HG02571 (cell line): ENCODE measurements around the gene SEPTIN14.
"Not testable (repeated sequence)": the region's sequence is repeated elsewhere in the genome, so short reads cannot be mapped to it uniquely, and the experiment has no call there.

Experiments
- ATAC-seq: cut with Tn5 transposase; IDR thresholded peaks from one replicate; pipeline ENCODE4 v1.9.1; 2021; ENCODE audit warnings: mild to moderate bottlenecking, moderate library complexity; ENCODE audit not compliant: unreplicated experiment

The SEPTIN14 gene

DNA sequence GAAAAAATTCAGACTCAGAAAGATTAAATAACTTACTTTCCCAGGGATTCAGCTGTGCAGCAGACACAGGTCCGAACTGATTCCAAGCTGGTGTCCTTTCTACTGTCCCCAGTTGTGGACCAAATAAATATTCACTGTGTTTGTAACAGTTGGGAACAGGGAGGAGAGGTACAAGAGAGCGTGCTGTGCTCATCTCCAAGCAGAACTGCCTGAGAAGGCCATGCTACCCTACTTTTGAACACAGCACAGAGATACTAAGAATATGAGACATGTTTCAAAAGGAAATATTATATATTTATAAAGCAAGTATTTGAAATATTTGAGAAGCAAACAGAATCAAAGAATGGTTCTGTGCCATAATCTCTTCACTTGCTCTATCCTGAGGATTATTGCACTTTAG is at the start of gene SEPTIN14:
SEPTIN14 (minus strand) TSS at position 101 of the 400 bp plus-strand sequence. CDS start 756 bp downstream, outside the sequence.
- not testable (repeated sequence) for ATAC-seq

DNA sequence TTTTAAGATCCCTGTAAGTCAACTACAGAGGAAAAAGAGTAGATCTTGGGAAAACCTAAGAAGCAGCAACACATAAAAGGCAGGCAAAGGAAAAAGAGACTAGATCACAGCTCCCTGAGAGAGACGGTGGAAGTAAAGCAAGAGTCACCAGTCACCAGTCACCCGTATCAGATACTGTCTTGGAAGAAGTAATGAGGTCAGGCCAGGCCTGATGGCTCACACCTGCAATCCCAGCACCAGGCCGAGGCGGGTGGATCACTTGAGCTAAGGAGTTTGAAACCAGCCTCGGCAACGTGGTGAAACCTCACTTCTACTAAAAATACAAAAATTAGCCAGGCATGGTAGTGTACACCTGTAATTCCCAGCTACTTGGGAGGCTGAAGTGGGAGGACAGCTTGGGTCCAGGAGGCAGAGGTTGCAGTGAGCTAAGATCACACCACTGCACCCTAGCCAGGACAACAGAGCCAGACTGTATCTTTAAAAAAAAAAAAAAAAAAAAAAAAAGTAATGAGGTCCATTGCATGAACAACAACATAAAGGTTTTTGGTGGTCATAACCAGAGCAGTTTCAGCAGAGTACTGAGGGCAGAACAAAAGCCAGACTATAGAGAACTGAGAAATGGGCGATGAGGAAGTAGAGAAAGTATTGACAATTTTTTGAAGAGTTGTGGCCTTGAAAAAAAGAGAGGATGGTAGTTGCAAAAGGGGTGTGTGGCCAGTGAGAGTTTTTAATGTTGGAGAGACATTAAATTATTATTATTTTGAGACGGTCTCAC is 41.6 kb upstream of the SEPTIN14 start:
- peak; percentile 94 for ATAC-seq

DNA sequence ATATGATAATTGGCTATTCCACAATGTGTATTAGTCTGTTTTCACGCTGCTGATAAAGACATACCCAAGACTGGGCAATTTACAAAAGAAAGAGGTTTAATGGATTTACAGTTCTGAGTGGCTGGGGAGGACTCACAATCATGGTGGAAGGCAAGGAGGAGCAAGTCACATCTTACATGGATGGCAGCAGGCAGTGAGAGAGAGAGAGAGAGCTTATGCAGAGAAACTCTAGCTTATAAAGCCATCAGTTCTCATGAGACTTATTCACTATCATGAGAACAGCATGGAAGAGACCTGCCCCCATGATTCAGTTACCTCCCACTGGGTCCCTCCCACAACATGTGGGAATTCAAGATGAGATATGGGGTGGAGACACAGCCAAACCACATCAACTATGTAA is 38.5 kb upstream of the SEPTIN14 start:
- ATAC-seq: not testable (repeated sequence)

DNA sequence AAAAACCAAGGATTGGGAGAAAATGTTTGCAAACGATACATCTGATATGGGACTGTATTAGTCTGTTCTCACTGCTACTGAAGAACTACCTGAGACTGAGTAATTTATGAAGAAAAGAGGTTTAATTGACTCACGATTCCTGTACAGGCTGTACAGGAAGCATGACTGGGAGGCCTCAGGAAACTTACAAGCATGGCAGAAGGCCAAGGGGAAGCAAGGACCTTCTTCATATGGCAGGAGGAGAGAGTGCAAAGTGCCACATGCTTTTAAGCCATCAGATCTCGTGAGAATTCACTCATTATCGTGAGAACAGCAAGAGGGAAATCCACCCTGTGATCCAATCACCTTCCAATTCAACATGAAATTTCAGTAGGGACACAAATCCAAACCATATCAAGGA is 35.7 kb upstream of the SEPTIN14 start:
- ATAC-seq: no peak

DNA sequence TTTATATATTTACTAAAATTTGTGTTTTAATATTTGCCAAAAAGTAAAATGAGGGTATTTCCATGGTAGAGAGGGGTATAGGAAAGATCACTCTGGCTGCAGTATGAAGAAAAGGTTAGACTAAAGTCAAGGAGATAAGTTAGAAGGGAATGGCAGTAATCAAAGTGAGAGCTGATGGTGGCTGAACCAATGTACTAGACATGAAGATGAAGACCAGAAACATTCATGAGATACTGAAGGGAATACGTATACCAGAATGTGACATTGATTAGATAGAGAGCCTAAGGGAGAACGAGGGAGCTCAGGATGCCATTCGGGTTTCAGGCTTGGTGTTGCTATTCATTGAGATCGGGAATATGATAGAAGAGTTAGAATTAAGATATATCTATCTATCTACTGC is 32.5 kb upstream of the SEPTIN14 start:
- ATAC-seq: no peak

DNA sequence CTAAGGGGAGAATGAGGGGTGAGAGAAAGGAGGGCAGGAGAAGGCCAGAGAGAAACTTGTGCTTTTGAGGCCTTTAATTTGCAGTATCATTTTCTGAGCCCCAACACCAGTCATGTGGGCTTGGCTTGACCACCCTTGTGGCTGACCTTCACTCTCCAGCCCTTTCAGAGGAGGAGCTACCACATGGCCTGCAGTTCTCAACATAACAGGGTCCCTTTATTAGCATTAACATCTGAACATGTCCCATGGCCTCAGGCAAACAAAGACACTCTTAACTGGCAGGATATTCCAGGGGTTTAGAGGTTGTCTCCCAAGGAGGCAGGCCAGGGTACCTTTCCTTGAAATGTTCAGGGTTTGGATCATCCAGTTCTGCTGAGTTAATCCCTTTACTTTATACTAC is 31.4 kb upstream of the SEPTIN14 start:
- ATAC-seq: no peak

DNA sequence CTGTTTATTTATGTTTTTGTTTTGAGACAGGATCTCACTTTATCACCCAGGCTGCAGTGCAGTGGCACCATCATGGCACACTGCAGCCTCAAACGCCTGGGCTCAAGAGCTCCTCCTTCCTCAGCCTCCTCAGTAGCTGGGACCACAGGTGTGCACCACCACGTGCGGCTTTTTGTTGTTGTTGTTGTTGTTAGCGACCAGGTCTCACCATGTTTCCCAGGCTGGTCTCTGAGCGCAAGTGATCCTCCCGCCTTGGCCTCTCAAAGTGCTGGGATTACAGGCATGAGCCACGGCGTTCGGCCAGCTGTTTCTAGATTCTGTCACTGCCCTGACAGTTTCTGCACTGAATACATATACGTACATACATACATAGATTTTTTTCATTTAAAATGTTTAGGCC is 25.8 kb upstream of the SEPTIN14 start:
- ATAC-seq: not testable (repeated sequence)

DNA sequence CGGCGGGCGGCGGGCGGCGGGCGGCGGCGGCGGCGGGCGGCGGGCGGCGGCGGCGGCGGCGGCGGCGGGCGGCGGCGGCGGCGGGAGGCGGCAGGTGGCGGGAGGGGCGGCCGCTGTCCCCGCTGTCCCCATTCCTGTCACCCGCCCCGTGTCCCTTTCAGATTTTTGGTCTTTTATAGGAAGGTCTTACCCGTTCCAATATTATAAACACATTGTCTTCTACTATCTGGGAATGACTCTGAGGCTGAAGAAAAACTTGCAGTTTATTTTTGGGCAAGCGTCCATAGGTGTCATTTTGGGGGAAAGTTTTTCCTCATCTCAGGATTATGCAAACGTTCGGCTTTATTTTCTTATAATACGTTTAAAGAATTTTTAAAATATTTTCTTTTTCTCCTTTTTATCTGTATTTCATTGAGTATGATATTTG is 25.3 kb upstream of the SEPTIN14 start:
- no peak for ATAC-seq

DNA sequence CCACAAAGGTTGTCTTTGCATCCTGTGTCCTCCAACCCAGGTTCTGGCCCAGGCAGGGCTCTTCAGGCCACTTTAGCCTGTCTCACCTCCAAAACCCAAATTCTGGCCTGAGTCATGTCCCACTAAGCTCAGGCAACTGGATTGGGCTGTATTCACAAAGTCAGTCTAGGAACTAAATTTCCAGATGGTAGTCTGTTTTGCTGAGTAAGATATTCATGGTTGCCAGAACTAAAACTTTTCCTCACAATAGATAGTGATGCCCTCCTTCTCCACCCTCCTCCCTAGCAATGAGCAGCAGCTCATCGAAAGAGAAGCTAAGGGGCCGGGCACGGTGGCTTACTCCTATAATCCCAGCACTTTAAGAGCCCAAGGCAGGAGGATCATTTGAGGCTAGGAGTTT is 21.8 kb upstream of the SEPTIN14 start:
- no peak for ATAC-seq

DNA sequence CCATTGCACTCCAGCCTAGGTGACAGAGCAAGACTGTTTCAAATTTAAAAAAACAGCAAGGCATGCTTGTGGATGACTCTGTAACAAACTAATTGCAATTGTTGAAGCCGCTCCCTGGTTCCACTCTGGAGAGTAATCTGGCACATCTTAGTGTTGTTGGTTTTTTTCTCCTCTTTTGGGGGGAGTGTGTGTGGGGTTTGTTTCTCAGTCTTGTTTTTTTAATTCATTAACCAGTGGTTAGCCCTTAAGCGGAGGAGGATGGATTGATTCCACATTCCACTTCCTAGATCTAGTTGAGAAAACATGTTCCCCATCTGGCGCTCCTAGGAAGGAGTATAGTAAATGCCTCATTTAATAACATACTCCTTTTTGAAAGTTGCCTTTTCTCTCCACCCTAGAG is 16.1 kb upstream of the SEPTIN14 start:
- no peak for ATAC-seq

DNA sequence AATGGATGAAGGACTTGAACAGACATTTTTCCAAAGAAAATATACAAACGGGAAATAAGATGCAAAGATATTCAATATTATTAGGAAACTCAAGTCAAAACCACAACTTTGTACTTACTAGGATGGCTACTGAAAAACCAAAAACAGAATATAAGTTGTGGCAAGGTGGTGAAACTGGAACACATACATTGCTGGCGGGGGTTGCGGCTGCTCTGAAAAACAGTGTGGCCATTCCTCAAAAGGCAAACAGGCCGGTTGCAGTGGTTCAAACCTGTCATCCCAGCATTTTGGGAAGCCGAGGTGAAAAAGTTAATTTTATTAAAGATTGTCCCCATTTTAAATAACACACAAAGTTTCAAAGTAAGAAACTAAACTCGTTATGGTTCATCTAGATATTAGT is 14.8 kb upstream of the SEPTIN14 start:
- ATAC-seq: no peak

DNA sequence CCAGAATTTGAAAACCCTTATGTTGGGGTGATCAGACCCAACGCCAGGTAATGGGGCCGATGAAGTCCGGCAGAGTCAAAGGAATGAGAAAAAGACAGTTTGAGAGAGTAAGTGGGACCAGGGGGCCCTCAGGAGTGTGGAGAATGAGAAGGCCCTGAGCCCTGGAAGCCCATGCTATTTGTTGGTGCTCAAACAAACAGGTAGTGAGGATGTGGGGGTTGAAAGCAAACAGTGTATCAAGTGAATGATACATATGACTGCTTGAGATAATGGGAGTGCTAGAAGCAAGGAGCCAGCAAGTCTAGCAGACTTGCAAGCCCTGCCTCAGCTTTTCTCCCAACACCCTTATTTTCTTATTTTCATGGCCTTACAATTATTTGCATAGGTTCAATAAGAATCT is 11.2 kb upstream of the SEPTIN14 start:
- ATAC-seq: no peak

DNA sequence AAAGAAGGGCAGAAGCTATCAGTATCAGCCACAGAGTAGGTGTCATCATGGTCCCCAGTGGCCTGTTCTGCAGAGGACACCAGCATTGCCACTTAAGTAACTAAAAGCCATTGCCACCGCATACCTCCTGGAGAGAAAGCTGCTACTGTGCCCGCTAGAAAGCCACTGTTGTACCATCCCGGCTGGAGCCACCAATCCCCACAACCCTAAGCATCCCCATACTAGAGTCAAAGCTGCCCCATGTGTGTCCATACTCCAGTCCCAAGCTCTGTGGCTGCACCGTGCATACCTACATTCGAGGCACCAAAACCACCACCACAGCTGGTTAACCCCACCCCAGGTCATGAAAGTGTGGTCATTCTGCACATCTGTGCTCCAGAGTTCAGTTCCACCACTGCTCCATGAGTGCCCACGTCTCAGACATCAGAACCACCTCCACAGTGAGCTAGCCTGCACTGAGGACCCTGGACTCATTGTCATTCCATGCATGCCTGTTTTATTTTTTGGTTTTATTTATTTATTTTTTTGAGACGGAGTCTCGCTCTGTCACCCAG is 9.5 kb upstream of the SEPTIN14 start:
- no peak for ATAC-seq

DNA sequence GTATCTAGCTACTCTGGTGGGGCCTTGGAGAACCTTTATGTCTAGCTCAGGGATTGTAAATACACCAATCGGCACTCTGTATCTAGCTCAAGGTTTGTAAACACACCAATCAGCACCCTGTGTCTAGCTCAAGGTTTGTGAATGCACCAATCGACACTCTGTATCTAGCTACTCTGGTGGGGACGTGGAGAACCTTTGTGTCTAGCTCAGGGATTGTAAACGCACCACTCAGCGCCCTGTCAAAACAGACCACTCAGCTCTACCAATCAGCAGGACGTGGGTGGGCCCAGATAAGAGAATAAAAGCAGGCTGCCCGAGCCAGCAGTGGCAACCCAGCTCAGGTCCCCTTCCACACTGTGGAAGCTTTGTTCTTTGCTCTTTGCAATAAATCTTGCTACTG is 6.4 kb upstream of the SEPTIN14 start:
- not testable (repeated sequence) for ATAC-seq

DNA sequence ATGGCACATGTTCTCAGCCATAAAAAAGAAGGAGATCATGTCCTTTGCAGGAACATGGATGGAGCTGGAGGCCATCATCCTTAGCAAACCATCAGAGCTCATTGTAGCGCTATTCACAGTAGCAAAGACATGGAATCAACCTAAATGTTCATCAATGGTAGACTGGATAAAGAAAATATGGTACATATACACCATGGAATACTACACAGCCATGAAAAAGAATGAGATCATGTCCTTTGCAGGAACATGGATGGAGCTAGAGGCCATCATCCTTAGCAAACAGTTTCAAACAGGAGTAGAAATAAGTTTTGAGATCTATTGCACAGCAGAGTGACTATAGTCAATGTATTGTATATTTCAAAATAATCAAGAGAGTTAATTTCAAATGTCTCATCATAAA is 17.4 kb downstream of the SEPTIN14 start:
- ATAC-seq: not testable (repeated sequence)

DNA sequence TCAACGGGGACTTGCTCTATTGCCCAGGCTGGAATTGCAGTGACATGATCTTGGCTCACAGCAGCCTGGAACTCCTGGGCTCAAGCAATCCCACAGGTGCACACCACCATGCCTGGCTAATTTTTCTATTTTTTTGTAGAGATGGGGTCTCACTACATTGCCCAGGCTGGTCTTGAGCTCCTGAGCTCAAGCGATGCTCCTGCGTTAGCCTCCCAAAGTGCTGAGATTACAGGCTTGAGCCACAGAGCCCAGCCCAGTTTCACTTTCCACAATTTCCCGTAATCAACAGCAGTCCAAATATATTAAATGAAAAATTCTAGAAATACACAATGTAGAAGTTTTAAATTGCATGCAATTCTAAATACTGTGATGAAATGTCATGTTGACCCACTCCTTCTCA is 24.0 kb downstream of the SEPTIN14 start:
- no peak for ATAC-seq

DNA sequence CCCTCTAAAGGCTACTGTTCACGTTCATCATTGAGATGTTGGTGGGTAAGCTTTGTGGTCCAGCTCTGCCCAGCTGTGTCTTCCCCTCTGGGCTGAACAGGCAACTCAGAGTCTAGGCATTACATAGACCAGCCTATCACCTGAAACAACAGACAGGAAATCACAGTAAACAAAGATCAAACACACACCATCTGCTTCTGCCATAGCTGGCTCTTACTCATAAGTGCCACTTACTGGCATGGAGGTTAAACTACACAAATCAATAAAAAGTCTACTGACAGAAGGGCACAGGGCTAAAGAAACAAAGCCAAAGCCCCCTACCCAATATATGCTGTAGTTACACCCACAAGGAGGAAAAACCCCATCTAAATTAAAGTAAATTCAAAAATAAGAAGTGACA is 35.0 kb downstream of the SEPTIN14 start:
- no peak for ATAC-seq

DNA sequence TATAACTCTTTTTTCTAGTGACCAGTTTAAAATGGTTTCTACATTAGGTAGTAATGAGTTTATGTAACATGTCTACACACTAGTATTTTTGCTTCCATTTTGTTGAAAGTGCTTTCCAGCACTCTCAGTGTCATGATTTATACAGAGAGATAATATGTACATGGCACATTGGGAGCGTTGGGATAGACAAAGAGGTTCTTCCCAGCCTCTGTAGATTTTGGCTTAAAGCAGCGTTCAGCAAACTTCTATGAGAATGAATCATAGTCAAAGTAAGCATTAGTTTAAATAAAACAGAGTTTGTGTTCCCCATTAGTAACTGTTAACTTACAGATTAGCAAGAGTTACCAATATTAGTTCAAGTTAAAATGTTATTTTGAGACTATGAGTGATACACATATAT is 43.9 kb downstream of the SEPTIN14 start:
- ATAC-seq: no peak

DNA sequence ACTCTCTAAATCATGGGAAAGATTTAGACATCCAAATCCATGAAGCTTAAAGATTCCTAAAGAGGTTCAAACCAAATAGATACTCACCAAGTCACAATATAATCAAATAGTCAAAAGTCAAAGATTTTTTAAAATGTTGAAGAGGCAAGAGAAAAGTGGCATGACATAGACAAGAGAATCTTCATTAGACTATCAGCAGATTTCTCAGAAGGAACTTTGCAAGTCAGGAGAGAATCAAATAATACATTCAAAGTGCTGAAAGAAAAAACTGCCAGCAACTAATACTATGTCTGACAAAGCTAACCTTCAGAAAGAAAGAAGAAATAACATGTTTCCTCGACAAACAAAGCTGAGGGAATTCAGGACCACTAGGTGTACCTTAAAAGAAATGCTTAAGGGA is 65.3 kb downstream of the SEPTIN14 start:
- not testable (repeated sequence) for ATAC-seq

DNA sequence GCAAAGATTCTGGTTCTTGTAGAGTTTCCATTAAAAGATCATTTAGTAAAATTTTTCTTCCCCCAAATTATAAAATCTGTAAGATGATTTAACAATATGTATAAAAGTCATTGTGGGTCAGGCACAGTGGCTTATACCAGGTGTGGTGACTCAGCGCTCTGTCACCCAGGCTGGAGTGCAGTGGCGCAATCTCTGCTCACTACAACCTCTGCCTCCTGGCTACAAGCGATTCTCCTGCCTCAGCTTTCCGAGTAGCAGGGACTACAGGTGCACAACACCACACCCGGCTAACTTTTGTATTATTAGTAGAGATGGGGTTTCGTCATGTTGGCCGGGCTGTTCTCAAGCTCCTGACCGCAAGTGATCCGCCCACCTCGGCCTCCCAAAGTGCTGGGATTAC is 68.0 kb downstream of the SEPTIN14 start:
- ATAC-seq: no peak

DNA sequence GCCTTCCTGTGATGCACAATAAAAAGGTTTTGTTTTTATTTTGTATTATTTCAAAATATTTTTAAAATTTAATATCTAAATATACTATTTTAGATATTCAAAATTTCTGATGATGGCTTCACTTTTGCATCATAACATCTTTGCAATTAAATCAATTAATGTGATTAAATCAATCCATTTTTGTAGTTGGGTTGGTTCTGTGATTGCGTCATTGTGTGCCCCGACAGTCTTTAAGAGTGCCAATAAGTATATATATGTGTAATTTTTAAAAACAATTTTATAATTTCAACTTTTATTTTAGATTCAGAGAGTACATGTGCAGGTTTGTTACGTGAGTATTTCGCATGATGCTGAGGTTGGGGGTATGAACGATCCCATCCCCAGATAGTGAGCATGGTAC is 70.5 kb downstream of the SEPTIN14 start:
- ATAC-seq: no peak

DNA sequence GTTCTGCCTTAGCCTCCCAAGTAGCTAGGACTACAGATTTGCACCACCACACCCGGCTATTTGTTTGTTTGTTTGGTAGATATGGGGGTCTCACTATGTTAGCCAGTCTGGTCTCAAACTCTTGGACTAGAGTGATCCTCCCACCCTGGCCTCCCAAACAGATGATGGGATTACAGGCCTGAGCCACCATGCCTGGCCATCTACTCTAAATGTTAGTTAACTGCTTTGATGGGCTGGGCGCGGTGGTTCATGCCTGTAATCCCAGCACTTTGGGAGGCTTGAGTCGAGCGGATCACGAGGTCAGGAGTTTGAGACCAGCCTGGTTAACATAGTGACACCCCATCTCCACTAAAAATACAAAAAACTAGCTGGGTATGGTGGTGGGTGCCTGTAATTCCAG is 74.8 kb downstream of the SEPTIN14 start:
- ATAC-seq: no peak

DNA sequence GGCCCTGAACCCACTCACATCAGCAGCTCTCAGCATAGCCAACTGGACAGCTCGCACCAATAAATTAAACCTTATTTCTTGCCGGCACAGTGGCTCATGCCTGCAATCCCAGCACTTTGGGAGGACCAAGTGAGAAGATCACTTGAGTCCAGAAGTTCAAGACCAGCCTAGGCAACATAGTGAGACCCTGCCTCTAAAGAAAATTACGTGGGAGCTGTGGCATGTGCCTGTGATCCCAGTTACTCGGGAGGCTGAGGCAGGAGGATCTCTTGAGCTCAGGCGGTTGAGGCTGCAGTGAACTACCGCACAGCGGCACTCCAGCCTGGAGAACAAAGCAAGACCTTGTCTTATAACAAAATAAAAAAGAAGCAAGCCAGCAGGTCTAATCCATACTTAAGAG is 75.7 kb downstream of the SEPTIN14 start:
- no peak for ATAC-seq
